SK-N-SH treated with all-trans-retinoic acid at 6 μM for 48 hours (cell line): ENCODE data around the gene RNF103.

Experiments
- ATAC-seq: fragments of 200-7000 bp; cut with Tn5 transposase; 3 replicates; pipeline ENCODE4 v1.9.1; 2020; ENCODE audit warnings: mild to moderate bottlenecking, moderate library complexity
- CREB5 ChIP-seq: fragments of 250-450 bp; sonication (Bioruptor Pico); IDR thresholded peaks from 2 replicates; pipeline ENCODE4 v1.5.1; 2020; ENCODE audit warnings: low read depth, mild to moderate bottlenecking, moderate library complexity
- CSDC2 ChIP-seq: fragments of 250-450 bp; sonication (Bioruptor Pico); IDR thresholded peaks from 2 replicates; pipeline ENCODE4 v1.5.0; 2020; ENCODE audit warnings: mild to moderate bottlenecking, moderate library complexity
- CSRNP3 ChIP-seq: fragments of 250-450 bp; sonication (Bioruptor Pico); IDR thresholded peaks from 2 replicates; pipeline ENCODE4 v1.5.1; 2021; ENCODE audit warnings: mild to moderate bottlenecking, moderate library complexity
- ESRRG ChIP-seq: fragments of 250-450 bp; sonication (Bioruptor Pico); IDR thresholded peaks from 2 replicates; pipeline ENCODE4 v1.6.1; 2021; ENCODE audit warnings: mild to moderate bottlenecking
- ISL1 ChIP-seq: fragments of 250-450 bp; sonication (Bioruptor Pico); IDR thresholded peaks from 2 replicates; pipeline ENCODE4 v2.1.2; 2022; ENCODE audit warnings: mild to moderate bottlenecking, moderate library complexity
- OSR1 ChIP-seq: fragments of 250-450 bp; sonication (Bioruptor Pico); IDR thresholded peaks from 2 replicates; pipeline ENCODE4 v1.8.0; 2022; ENCODE audit warnings: moderate library complexity, mild to moderate bottlenecking, inconsistent platforms
- PATZ1 ChIP-seq: fragments of 250-450 bp; sonication (Bioruptor Pico); IDR thresholded peaks from 2 replicates; pipeline ENCODE4 v1.8.0; 2020; ENCODE audit warnings: mild to moderate bottlenecking, moderate library complexity, borderline replicate concordance
- POU6F1 ChIP-seq: fragments of 250-450 bp; sonication (Bioruptor Pico); IDR thresholded peaks from 2 replicates; pipeline ENCODE4 v1.8.0; 2021; ENCODE audit warnings: low read depth, mild to moderate bottlenecking, moderate library complexity, borderline replicate concordance
- PPARA ChIP-seq: fragments of 250-450 bp; sonication (Bioruptor Pico); IDR thresholded peaks from 2 replicates; pipeline ENCODE4 v1.5.0; 2020; ENCODE audit warnings: mild to moderate bottlenecking, borderline replicate concordance
- RARB ChIP-seq: fragments of 250-450 bp; sonication (Bioruptor Pico); IDR thresholded peaks from 2 replicates; pipeline ENCODE4 v1.8.0; 2021; ENCODE audit warnings: mild to moderate bottlenecking, moderate library complexity
- SNAI2 ChIP-seq: fragments of 250-450 bp; sonication (Bioruptor Pico); IDR thresholded peaks from 2 replicates; pipeline ENCODE4 v1.5.0; 2020; ENCODE audit warnings: mild to moderate bottlenecking, moderate library complexity
- TCF4 ChIP-seq: fragments of 250-450 bp; sonication (Bioruptor Pico); IDR thresholded peaks from 2 replicates; pipeline ENCODE4 v1.8.0; 2021; ENCODE audit warnings: mild to moderate bottlenecking, moderate library complexity, borderline replicate concordance
- TOX ChIP-seq: fragments of 250-450 bp; sonication (Bioruptor Pico); IDR thresholded peaks from 2 replicates; pipeline ENCODE4 v1.8.0; 2021; ENCODE audit warnings: mild to moderate bottlenecking, moderate library complexity, borderline replicate concordance
- TSHZ2 ChIP-seq: fragments of 250-450 bp; sonication (Bioruptor Pico); IDR thresholded peaks from 2 replicates; pipeline ENCODE4 v1.5.0; 2020; ENCODE audit warnings: mild to moderate bottlenecking, moderate library complexity
- ZFP3 ChIP-seq: fragments of 250-450 bp; sonication (Bioruptor Pico); IDR thresholded peaks from 2 replicates; pipeline ENCODE4 v1.5.0; 2020; ENCODE audit warnings: mild to moderate bottlenecking, moderate library complexity
- ZFP30 ChIP-seq: fragments of 450-650 bp; formaldehyde crosslinking; IDR thresholded peaks from 2 replicates; pipeline ENCODE4 v1.5.0; 2022; ENCODE audit warnings: mild to moderate bottlenecking, moderate library complexity
- ZNF565 ChIP-seq: fragments of 450-650 bp; formaldehyde crosslinking; conservative IDR thresholded peaks from 2 replicates; pipeline ENCODE4 v1.5.0; 2020; ENCODE audit warnings: low read depth, mild to moderate bottlenecking, moderate library complexity
- ZNF70 ChIP-seq: fragments of 450-650 bp; formaldehyde crosslinking; IDR thresholded peaks from 2 replicates; pipeline ENCODE4 v1.5.0; 2020; ENCODE audit warnings: mild to moderate bottlenecking, moderate library complexity
- ZNF8 ChIP-seq: fragments of 450-650 bp; formaldehyde crosslinking; IDR thresholded peaks from 2 replicates; pipeline ENCODE4 v1.5.0; 2020; ENCODE audit warnings: mild to moderate bottlenecking, moderate library complexity

The RNF103 gene

GRCh38 chr2:86566821-86567190 is 56.9 kb downstream of the RNF103 start:
- ATAC-seq, result no peak

GRCh38 chr2:86566158-86566820 is 57.4 kb downstream of the RNF103 start:
- no peak for TF ChIP-seq POU6F1 (CRISPR knock-in tag)
- TF ChIP-seq CSDC2 (CRISPR knock-in tag), result no peak
- TF ChIP-seq ZNF8, result no peak
- no peak for TF ChIP-seq PPARA (CRISPR knock-in tag)
- no peak for TF ChIP-seq SNAI2 (CRISPR knock-in tag)
- no peak for ATAC-seq

More at GRCh38 chr2:86566821-86567190, 56.9 kb downstream of the RNF103 start:
- TF ChIP-seq SNAI2 (CRISPR knock-in tag) (no peak), TOX (CRISPR knock-in tag) (no peak), ESRRG (CRISPR knock-in tag) (no peak), ZNF8 (no peak), ZFP30 (CRISPR knock-in tag) (no peak)
- TF ChIP-seq, all 23 proteins: peak for 0

- ATAC-seq, result no peak
- TF ChIP-seq ESRRG (CRISPR knock-in tag) (no peak; the same call in 1 of the 2 replicates), ZNF8 (no peak), RARB (CRISPR knock-in tag) (no peak), CSRNP3 (CRISPR knock-in tag) (peak; percentile 71), CREB5 (CRISPR knock-in tag) (no peak), CSDC2 (CRISPR knock-in tag) (no peak), TSHZ2 (peak; percentile 82; the same call in 1 of the 2 replicates), TCF4 (CRISPR knock-in tag) (no peak), OSR1 (CRISPR knock-in tag) (no peak), ISL1 (0 out of 2 replicates have a peak, but pooled peaks have one; percentile 41)
These were observed 60.0 kb downstream of the RNF103 start for GRCh38 chr2:86563650-86564061.

GRCh38 chr2:86562922-86563649 is 60.6 kb downstream of the RNF103 start, which contains the start of gene CHMP3:
Gene CHMP3, minus strand, starts transcription at chr2:86563443. Its CDS starts 95 bp downstream, at chr2:86563348.
- ATAC-seq, result peak; percentile 94
- peak; percentile 64; the same call in 1 of the 2 replicates for TF ChIP-seq PATZ1 (CRISPR knock-in tag)
- peak; percentile 85; the same call in 1 of the 2 replicates for TF ChIP-seq CREB5 (CRISPR knock-in tag)
- TF ChIP-seq ZNF565 (CRISPR knock-in tag), result peak; percentile 77; the same call in 1 of the 2 replicates
- TF ChIP-seq TSHZ2, result no peak; the same call in 1 of the 2 replicates
- TF ChIP-seq ZNF70, result 0 out of 2 replicates have a peak, but pooled peaks have one; percentile 23
- peak; percentile 97 for TF ChIP-seq CSDC2 (CRISPR knock-in tag)
- TF ChIP-seq ZFP3 (CRISPR knock-in tag), result peak; percentile 77; the same call in 1 of the 2 replicates
- 0 out of 2 replicates have a peak, but pooled peaks have one; percentile 83 for TF ChIP-seq SNAI2 (CRISPR knock-in tag)
- TF ChIP-seq TOX (CRISPR knock-in tag), result no peak
- TF ChIP-seq PPARA (CRISPR knock-in tag), result 0 out of 2 replicates have a peak, but pooled peaks have one; percentile 70
